Measurements from ENCODE around the gene SPOCK2.

Gene SPOCK2

DNA sequence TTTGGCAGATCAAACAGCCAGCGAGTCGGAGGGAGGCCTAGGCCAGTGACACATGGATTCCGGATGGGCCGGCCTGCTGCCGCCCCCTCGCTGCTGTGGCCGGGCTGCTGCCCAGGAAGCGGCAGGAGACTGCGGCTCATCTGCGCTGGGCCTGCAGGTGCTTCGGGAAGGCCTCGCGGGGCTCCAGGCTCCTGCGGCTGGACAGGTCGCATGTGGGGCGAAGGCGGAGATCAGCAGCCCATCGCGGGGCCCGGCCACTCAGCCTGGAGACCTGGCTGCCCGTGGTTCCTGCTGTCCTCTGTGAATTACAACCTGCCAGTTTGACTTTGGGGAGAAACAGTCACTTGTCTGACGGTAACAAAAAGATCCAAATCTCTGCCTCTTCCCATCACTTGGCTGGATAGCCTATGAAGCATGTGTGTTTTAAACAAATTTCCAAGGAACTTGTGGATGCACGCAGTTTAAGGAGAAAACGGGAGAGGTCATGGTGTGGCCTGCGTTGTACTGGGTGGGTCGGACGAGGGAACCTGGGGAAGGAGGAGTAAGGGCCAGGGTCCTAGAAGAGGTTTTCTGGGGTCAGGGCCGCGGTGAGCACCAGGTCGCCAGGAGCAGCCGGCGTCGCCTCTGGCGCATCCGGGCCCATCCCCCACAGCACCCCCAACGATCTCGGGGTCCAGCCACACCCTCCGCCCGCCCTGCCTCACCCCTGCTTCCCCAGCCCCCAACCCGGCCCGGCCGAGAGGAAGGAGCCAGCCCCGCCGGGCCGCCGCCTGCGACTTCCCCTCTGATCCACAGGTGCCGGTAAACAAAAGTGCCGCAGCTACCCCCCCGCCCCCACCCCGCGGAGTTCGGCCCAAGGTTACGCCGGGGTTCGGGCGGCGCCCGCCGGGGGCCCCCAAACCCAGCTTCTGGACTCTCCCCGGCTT lies 1.6 kb downstream of the SPOCK2 start:
- H3K27ac ChIP-seq: no peak overlapping the region
- TF ChIP-seq ZFX (IDR thresholded peaks at IDR 0.05): no peak
- TF ChIP-seq, protein P1, sequence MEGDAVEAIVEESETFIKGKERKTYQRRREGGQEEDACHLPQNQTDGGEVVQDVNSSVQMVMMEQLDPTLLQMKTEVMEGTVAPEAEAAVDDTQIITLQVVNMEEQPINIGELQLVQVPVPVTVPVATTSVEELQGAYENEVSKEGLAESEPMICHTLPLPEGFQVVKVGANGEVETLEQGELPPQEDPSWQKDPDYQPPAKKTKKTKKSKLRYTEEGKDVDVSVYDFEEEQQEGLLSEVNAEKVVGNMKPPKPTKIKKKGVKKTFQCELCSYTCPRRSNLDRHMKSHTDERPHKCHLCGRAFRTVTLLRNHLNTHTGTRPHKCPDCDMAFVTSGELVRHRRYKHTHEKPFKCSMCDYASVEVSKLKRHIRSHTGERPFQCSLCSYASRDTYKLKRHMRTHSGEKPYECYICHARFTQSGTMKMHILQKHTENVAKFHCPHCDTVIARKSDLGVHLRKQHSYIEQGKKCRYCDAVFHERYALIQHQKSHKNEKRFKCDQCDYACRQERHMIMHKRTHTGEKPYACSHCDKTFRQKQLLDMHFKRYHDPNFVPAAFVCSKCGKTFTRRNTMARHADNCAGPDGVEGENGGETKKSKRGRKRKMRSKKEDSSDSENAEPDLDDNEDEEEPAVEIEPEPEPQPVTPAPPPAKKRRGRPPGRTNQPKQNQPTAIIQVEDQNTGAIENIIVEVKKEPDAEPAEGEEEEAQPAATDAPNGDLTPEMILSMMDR (conservative IDR thresholded peaks at IDR 0.05): no peak

DNA sequence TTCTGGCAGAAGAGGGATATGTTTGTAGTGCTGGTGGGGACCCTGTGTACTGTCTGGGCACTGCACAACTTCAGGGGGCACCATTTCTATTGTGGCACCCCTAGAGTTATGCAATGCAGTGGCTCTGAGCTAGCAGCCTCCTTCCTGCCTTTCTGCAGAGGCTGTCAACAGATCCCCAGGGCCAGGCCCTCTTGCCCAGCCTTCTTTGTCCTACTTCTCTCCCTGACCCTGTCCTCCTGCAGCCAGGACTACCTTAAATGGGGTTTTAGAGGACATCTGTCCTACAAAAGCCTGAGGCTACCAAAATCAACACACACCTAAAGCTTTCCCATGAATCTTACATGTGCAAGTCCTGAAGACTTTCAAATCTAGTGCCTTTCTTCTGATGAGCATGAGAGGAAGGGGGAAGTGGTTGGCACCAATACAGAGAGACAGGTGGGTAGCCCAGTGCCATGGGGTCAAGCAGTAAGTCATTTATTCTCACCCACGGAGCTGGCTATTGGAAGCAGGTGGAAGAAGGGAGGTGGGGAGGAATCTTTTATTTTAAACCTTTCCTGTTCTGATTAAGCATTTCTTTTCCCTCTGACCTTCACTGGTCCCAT lies 2.4 kb downstream of the SPOCK2 start:
- H3K27ac ChIP-seq: no peak overlapping the region
- TF ChIP-seq, protein P1 (conservative IDR thresholded peaks at IDR 0.05): no peak
- no peak for TF ChIP-seq ZFX (IDR thresholded peaks at IDR 0.05)

DNA sequence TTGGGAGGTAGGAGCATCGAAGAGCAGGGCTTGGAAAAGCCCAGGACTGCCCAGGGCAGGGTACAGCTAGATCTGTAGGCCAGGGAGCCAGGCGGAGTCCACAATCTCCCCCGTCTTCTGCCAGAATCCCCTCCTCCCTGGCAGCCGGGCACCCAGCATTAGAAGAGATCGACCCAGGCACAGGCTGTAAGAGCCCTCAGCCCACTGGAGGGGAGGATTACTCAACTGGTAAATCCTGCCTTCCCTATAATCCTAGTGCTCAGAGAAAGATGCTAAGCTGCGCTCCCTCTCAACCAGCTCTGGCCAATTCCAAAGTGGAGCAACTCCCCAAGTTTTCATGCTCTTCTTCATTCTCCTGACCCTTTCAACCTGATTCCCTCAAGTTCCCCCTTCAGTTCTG lies 3.2 kb downstream of the SPOCK2 start:
- H3K27ac ChIP-seq: no peak overlapping the region
- TF ChIP-seq, protein P1 (conservative IDR thresholded peaks at IDR 0.05): no peak
- TF ChIP-seq ZFX (IDR thresholded peaks at IDR 0.05): no peak

DNA sequence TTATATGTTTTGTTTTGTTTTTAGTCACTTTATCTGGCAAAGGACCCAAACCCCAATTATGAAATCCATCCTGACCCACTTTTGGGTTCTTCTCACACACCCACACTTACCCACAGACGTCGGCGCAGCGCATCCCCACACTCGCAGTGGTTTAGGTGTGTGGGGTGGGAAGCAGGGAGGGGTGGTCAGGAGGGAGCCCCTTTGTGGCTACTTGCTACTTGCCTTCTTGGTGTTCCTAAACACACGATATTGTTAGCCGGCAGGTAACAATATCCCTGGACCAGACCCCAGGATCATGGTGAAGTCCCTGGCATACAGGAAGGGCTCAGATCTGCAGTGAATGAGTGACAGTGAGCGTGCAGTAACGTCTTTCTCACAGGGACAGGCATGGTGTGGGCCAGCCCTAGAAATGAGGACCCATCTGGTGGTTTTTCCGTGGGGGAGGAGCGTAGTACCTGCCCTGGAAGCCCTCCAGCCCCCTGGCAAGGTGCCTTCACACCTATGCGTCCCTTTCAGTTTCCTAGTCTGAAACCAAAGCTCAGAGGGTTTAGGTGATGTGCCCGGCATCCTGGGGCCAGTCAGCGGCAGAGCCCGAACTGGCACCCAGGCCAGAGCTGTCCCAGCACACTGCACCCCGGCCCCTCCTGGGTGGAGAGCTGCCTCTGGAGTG lies 4.4 kb downstream of the SPOCK2 start:
- H3K27ac ChIP-seq: no peak overlapping the region
- no peak for TF ChIP-seq ZFX (IDR thresholded peaks at IDR 0.05)
- TF ChIP-seq, protein P1 (conservative IDR thresholded peaks at IDR 0.05): no peak

DNA sequence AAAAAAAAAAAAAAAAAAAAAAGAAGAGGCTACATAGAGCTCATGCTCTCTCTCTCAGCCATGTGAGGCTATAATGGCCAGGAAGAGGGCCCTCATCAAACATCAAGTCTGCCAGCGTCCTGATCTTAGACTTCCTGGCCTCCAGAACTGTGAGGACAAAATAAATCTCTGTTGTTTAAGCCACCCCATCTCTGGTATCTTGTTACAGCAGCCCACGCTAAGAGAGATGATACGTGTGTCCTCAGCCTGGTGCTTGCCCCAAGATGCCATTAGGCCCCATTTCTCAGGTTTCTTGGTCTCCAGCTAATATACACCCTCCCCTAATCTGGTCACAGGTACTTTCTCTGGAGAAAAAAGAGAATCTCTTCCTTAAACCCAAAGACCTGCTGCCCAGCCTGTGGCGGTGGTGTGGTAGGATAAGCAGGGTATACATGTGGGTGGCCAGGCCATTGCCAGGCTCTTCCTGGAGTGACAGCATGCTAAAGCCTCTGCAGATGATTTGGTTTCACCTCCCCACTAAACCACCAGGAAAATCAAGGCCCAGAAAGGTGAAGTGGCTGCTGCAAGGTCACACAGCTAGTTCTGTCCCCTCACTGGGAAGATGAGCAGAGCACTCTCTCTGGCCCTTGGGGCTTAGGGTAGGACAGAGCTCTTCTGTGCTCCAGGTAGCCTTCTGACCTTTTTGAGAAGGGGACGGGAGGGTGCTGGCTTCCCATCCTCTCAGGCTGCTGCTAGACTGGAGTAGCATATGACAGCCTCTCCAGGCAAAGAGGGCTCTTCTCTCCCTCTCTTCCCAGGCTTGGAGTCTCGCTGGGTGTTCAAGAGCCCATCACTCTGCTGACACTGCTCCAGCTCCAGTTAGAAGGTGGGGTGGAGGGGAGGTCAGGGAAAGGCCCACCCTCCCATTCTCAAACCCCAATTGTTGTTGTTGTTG lies 5.2 kb downstream of the SPOCK2 start:
- H3K27ac ChIP-seq: no peak overlapping the region

More for the DNA sequence above, 5.2 kb downstream of the SPOCK2 start:
- no peak for TF ChIP-seq ZFX (IDR thresholded peaks at IDR 0.05)
- TF ChIP-seq, protein P1 (conservative IDR thresholded peaks at IDR 0.05): no peak
